B cell (primary cell): ENCODE results near the gene SPEM2.

Experiments used
- CTCF ChIP-seq: fragments of 200-600 bp; IDR thresholded peaks from one replicate; pipeline ENCODE4 v1.8.0; 2022; ENCODE audit warnings: antibody characterized with exemption, mild to moderate bottlenecking
- EZH2 ChIP-seq: IDR thresholded peaks from 2 replicates; pipeline ENCODE4 v1.6.1; 2012; ENCODE audit warnings: borderline replicate concordance, low read depth, mild to moderate bottlenecking, moderate library complexity, low read length; ENCODE audit not compliant: insufficient read depth, poor library complexity, severe bottlenecking

- TF ChIP-seq CTCF, result no peak
- no peak for TF ChIP-seq EZH2
Measured at GRCh38 chr17:7382901-7383300, 42.5 kb upstream of the SPEM2 start.
